Keratinocyte (primary cell): Measurements from ENCODE around the gene MRPS18A. TPM values are rescaled to one million over a fixed set of nuclear protein-coding genes. Genes with fewer than 3 reads are reported as not detected.

Experiments used
- DNase-seq: peaks from one replicate; pipeline ENCODE4 v3.0.0-alpha.2; 2011; ENCODE audit warnings: low read depth, missing footprints, low spot score
- FAIRE-seq: peaks from 2 replicates; lab custom pipeline; 2011; peaks lifted over from hg19 to GRCh38; lab: Jason Lieb, UNC
- H2AFZ ChIP-seq: 2 replicates; pipeline ENCODE4 v1.6.0; 2012; ENCODE audit warnings: low read length, control low read depth, inconsistent platforms; ENCODE audit not compliant: control insufficient read depth
- H3K27ac ChIP-seq: 2 replicates; pipeline ENCODE4 v1.5.1; 2011; ENCODE audit warnings: low read length; ENCODE audit not compliant: control insufficient read depth, insufficient read depth
- H3K27me3 ChIP-seq: 3 replicates; pipeline ENCODE4 v1.6.0; 2011; ENCODE audit warnings: low read length; ENCODE audit not compliant: control insufficient read depth, insufficient read depth; ENCODE audit errors: extremely low read depth
- H3K36me3 ChIP-seq, 2 experiments: 2 replicates in 1 of 2; 3 replicates in 1 of 2; pipeline ENCODE4 v1.5.1; 2011; ENCODE audit warnings: low read length in 2 of 2, mild to moderate bottlenecking in 1 of 2; ENCODE audit not compliant: control insufficient read depth in 2 of 2, insufficient read depth in 2 of 2; ENCODE audit errors: extremely low read depth in 1 of 2
- H3K4me1 ChIP-seq: 3 replicates; pipeline ENCODE4 v1.5.1; 2011; ENCODE audit warnings: low read length; ENCODE audit not compliant: control insufficient read depth, insufficient read depth; ENCODE audit errors: extremely low read depth
- H3K4me2 ChIP-seq: 3 replicates; pipeline ENCODE4 v1.6.0; 2011; ENCODE audit warnings: low read depth, low read length; ENCODE audit not compliant: control insufficient read depth, insufficient read depth; ENCODE audit errors: extremely low read depth
- H3K4me3 ChIP-seq, 3 experiments: fragments of 200-600 bp in 1 of 3; sonication (generic) in 1 of 3; 2 replicates in 2 of 3; 3 replicates in 1 of 3; pipeline ENCODE4 v1.5.1; 2011 to 2016; ENCODE audit warnings: low read length in 3 of 3, mild to moderate bottlenecking in 3 of 3, control low read depth in 2 of 3, inconsistent platforms in 1 of 3, low read depth in 1 of 3, mixed read lengths in 1 of 3, mixed run types in 1 of 3, moderate library complexity in 1 of 3; ENCODE audit not compliant: control insufficient read depth in 2 of 3, insufficient read depth in 2 of 3; ENCODE audit errors: extremely low read depth in 1 of 3
- H3K79me2 ChIP-seq: 2 replicates; pipeline ENCODE4 v1.6.0; 2012; ENCODE audit warnings: low read length; ENCODE audit not compliant: control insufficient read depth, insufficient read depth
- H3K9ac ChIP-seq: 3 replicates; pipeline ENCODE4 v1.6.0; 2011; ENCODE audit warnings: low read length; ENCODE audit not compliant: control insufficient read depth, insufficient read depth; ENCODE audit errors: extremely low read depth
- H3K9me1 ChIP-seq: 3 replicates; pipeline ENCODE4 v1.6.0; 2011; ENCODE audit warnings: low read length; ENCODE audit not compliant: control insufficient read depth, insufficient read depth; ENCODE audit errors: extremely low read depth
- H3K9me3 ChIP-seq: 2 replicates; pipeline ENCODE4 v1.5.1; 2012; ENCODE audit warnings: low read depth, low read length; ENCODE audit not compliant: control insufficient read depth
- H4K20me1 ChIP-seq: 3 replicates; pipeline ENCODE4 v1.6.0; 2011; ENCODE audit warnings: low read length; ENCODE audit not compliant: control insufficient read depth, insufficient read depth; ENCODE audit errors: extremely low read depth
- CTCF ChIP-seq, 3 experiments: IDR thresholded peaks in 1 of 3; conservative IDR thresholded peaks in 1 of 3; optimal IDR thresholded peaks in 1 of 3; 2 replicates in 2 of 3; 3 replicates in 1 of 3; pipeline versions ENCODE3 to v1.5.1; 2011; ENCODE audit warnings: low read length in 3 of 3, mild to moderate bottlenecking in 3 of 3, moderate library complexity in 2 of 3, control low read depth in 1 of 3, inconsistent platforms in 1 of 3; ENCODE audit not compliant: insufficient read depth in 2 of 3; ENCODE audit errors: extremely low read depth in 1 of 3
- EZH2 ChIP-seq: IDR thresholded peaks from one replicate; pipeline ENCODE4 v1.6.1; 2012; ENCODE audit warnings: inconsistent platforms, mild to moderate bottlenecking, low read length, moderate library complexity
- dilution Hi-C: fragments of 300-500 bp; cut with MboI; formaldehyde crosslinking; loops from one replicate; pipeline ENCODE4 v1.7.0; 2020; ENCODE audit warnings: low sequenced_read_pairs; ENCODE audit not compliant: extremely low pct_ligation_motif_present
- polyA plus RNA-seq, 5 experiments: library from polyadenylated mRNA; depleted of rRNA in 3 of 5; stranded (reverse) in 3 of 5; stranded (forward) in 1 of 5; unstranded in 1 of 5; fragments of >200 nt; gene quantifications; 1 replicate in 1 of 5; 2 replicates in 3 of 5; 3 replicates in 1 of 5; pipeline versions ENCODE4 v1.2.1 to v1.2.3, GENCODE V29; 2011 to 2012; ENCODE audit warnings: missing spikeins in 2 of 5, low read depth in 1 of 5, low replicate concordance in 1 of 5

MRPS18A gene
- polyA plus RNA-seq, 1 donor (not counting 4 experiments of a cell fraction or from before 2014, with no cell fraction given), result 48.8 TPM

GRCh38 chr6:43695215-43695966, 7.8 kb upstream of the MRPS18A start:
- no peaks in the 10 kb centered on the region for H3K9me1 ChIP-seq
- no peak overlapping the region for H3K4me2 ChIP-seq
- no peak overlapping the region for H3K27ac ChIP-seq
- no peaks in the 10 kb centered on the region for H3K36me3 ChIP-seq
- no peak for TF ChIP-seq EZH2
- no peak for TF ChIP-seq CTCF (optimal IDR thresholded peaks at IDR 0.05 in 1 of 3, IDR thresholded peaks at IDR 0.05 in 1 of 3, conservative IDR thresholded peaks at IDR 0.05 in 1 of 3; ENCODE audit: extremely low read depth in 1 of 3, insufficient read depth in 2 of 3, low read length in 3 of 3)
- H4K20me1 ChIP-seq, result no peaks in the 10 kb centered on the region
- no peak overlapping the region for H3K9ac ChIP-seq
- no peak overlapping the region for H2AFZ ChIP-seq
- no peaks in the 10 kb centered on the region for H3K79me2 ChIP-seq
- H3K4me3 ChIP-seq, result no peak overlapping the region
- DNase-seq, result no peak
- no peaks in the 10 kb centered on the region for H3K4me1 ChIP-seq
- H3K27me3 ChIP-seq, result no peaks in the 10 kb centered on the region
- no peaks in the 10 kb centered on the region for H3K9me3 ChIP-seq
- dilution Hi-C loops, result no loop called here
- FAIRE-seq, result no peak

- dilution Hi-C loops, result no loop called here
- no peaks in the 10 kb centered on the region for H3K27me3 ChIP-seq
- FAIRE-seq, result no peak
- H3K9ac ChIP-seq, result no peak overlapping the region
- peaks cover 16% of the 10 kb centered on the region for H3K4me1 ChIP-seq
- no peak for TF ChIP-seq EZH2
- no peak for TF ChIP-seq CTCF (optimal IDR thresholded peaks at IDR 0.05 in 1 of 3, IDR thresholded peaks at IDR 0.05 in 1 of 3, conservative IDR thresholded peaks at IDR 0.05 in 1 of 3; ENCODE audit: extremely low read depth in 1 of 3, insufficient read depth in 2 of 3, low read length in 3 of 3)
- no peaks in the 10 kb centered on the region for H3K9me3 ChIP-seq
- H3K4me3 ChIP-seq, result no peak overlapping the region
- no peaks in the 10 kb centered on the region for H4K20me1 ChIP-seq
- no peaks in the 10 kb centered on the region for H3K36me3 ChIP-seq
- H2AFZ ChIP-seq, result no peak overlapping the region
- H3K27ac ChIP-seq, result no peak overlapping the region
- no peak overlapping the region for H3K4me2 ChIP-seq
- H3K9me1 ChIP-seq, result no peaks in the 10 kb centered on the region
- H3K79me2 ChIP-seq, result peaks cover 32% of the 10 kb centered on the region
- DNase-seq, result no peak
These were observed 1.8 kb upstream of the MRPS18A start for GRCh38 chr6:43689421-43689820.
